ENCODE measurements around the gene ADI1.
"Not testable (repeated sequence)": the region's sequence is repeated elsewhere in the genome, so short reads cannot be mapped to it uniquely, and the experiment has no call there.

Gene ADI1

GRCh38 chr2:3529316-3530025 is 10.1 kb upstream of the ADI1 start:
- ATAC-seq = no peak
- no peak for DNase-seq

DNA sequence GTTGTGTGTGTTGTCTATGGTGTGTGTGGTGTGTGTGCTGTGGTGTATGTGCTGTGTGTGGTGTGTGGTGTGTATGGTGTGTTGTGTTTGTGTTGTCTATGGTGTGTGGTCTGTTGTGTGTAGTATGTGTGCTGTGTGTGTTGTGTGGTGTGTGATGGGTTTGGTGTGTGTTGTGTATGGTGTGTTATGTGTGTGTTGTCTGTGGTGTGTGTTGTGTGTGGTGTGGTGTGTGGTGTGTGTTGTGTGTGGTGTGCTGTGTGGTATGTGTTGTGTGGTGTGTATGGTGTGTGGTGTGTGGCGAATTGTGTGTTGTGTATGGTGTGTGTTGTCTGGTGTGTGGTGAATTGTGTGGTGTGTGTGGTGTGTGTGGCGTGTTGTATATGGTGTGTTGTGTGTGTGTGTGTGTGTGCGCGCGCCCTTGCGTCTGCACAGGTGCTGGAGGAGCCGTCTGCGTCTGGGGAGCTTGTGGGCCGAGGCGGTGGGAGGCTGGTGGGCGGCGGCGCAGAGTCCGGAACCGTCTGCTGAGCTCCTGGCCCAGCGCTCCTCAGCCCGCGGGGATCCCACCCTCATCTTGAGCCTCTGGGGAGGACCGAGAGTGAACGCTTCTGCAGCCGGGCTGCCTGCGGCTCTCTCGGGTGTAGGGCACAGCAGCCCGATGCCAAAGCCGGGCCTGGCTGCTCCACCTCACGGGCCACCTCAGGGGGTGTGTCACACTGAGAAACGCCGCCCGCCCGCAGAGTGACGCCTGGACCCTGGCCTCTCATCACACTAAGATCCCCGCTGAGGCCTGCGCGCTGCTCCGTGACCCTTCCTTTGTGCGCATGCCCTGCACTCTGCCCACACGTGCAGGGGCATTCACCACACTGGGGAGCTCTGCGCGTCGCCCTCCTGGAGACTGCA is 8.8 kb upstream of the ADI1 start:
- no peak for DNase-seq
- no peak for ATAC-seq

DNA sequence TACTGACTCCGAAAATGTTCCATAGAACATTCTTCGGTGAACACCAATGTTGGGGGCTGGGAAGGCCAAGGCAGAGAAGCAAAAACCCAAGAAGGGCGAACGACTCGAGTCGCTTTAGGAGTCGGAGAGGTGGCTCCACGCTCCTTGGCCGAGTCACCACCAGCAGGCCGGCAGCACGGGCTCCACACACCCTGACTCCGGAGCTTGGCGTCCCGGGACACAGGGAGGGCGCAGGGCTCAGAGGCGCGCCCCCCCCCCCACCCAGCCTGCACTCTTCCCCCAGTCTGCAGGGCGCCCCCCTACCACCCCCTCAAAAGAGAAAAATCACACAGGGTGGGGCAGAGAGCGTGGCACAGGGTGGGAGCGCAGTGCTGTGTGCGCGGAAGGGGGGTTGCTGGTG is 7.5 kb upstream of the ADI1 start:
- no peak for ATAC-seq
- DNase-seq = no peak

GRCh38 chr2:3523551-3524041 is 4.3 kb upstream of the ADI1 start:
- DNase-seq = no peak
- ATAC-seq = no peak

DNA sequence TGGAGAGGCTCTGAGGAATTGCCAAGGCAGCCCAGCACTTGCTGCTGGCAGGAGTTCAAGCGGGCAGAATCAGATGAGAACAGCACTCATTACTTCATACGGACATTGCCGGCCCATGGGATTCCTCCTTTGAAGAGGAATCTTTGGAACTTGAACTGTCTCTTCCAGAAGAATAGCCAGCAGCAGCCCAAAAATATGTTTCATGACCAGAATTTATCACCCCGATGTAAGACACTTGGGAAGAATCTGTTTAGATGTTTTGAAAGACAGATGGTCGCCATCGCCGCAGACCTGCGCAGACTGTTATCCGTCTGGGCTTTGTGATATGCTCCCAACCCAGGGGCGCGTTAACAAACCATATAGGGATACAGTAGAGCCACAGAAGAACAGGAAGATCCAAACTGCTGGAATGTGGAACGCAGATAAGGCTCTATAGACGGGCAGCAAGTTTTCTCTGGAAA is 3.7 kb upstream of the ADI1 start:
- no peak for DNase-seq
- no peak for ATAC-seq

DNA sequence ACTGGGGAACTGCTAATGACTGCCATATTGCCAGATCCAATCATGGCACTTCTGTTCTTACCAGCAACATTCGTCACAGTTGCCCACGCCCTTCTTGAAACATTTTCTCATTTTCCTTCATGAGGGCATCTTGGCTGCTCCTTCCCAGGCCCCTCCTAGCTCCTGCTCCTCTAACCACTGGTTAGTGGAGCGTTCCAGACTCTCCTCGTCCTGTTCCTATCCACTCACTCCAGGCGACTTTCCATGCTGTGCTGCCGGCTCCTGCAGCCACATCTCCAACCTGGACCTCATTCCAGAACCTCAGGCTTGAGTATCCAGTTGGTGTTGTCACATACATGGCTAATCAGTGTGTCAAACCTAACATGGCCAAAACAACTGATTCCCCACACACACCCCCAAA is 1.3 kb upstream of the ADI1 start:
- DNase-seq (no peak), ATAC-seq (no peak)

DNA sequence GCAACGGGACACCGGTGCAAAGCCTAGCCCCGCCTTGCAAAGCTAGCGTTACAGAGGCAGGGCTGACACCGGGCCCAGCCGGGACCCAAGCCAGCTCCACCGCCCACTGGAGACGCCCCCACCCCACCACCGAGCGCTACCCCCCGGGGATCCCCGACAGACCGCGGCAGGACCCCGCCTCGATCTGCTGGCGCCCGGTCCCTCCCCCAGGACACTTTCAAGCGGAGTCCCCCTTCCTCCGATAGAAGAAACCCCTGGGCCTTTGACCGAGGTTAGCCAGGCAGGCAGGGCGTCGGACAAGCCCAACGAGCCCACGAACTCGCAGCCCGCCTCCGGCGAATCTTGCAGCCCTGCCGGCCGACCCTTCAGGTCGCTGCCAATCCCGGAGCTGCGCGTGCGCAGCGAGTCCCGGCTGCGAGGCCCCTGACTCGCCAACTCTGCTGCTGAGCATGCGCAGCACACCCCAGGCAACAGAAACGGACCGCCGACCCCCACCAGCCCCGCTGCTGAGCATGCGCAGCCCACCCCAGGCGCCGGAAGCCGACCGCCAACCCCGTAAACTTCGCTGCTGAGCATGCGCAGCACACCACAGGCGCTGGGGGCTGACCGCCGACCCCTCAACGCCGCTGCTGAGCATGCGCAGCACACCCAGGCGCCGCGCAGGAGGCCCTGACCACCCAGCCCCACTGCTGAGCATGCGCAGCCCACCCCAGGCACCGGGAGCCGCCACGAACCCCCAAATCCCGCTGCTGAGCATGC is 656 bp downstream of the ADI1 start:
- DNase-seq (peak; percentile 99), ATAC-seq (peak; percentile 86)

- ATAC-seq (no peak), DNase-seq (no peak)
Measured at GRCh38 chr2:3517948-3518495, 1.3 kb downstream of the ADI1 start.

DNA sequence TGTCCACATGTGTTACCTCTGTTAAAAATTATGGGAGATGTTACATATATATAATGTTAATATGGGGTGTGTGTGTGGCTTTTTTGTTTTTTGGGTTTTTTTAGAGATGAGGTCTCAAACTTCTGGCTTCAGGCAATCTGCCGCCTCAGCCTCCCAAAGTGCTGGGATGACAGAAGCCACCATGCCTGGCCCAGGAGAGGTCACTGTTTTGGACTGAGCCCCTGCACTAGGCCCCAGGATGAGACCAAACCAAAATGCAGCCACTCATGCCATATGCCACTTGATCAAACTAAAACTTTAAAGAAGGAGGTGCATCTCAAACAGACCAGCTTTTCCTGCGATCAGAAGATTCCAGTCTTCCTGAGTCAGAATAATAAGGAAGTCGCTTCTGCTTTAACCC is 2.5 kb downstream of the ADI1 start:
- DNase-seq (no peak), ATAC-seq (no peak)

- not testable (repeated sequence) for ATAC-seq, DNase-seq
Measured at GRCh38 chr2:3515438-3515837, 3.9 kb downstream of the ADI1 start.

DNA sequence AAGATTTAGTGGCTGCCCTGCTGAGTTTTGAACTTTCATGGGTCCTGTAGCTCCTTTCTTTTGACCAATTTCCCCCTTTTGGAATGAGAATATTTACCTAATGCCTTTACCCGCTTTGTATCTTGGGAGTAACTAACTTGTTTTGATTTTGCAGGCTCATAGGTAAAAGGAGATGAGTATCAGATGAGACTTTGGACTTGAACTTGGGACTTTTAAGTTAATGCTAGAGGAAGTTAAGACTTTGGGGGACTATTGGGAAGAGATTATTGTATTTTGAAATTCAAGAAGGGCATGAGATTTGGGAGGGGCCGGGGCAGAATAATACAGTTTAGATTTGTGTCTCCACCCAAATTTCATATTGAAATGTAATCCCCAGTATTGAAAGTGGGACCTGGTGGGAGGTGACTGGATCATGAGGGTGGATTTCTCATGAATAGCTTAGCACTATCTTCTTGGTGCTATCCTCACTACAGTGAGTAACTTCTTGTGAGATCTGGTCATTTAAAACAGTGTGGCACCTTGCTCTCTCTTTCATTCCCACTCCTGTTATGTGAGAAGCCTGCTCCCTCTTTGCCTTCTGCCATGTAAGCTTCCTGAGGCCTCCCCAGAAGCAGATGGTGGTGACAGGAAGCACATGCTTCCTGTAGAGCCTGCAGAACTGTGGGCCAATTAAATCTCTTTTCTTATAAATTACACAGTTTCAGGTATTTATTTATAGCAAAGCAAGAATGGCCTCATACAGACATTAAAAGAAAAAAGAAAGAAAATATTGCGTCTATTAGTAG is 6.1 kb downstream of the ADI1 start:
- ATAC-seq = no peak
- DNase-seq = no peak

- no peak for ATAC-seq
- DNase-seq = no peak
Measured at GRCh38 chr2:3512086-3512485, 7.2 kb downstream of the ADI1 start.

- ATAC-seq (no peak), DNase-seq (no peak)
Measured at GRCh38 chr2:3505771-3506170, 13.6 kb downstream of the ADI1 start.

GRCh38 chr2:3504741-3505140 is 14.6 kb downstream of the ADI1 start:
- DNase-seq (no peak), ATAC-seq (no peak)

- no peak for DNase-seq
- ATAC-seq = no peak
Measured at GRCh38 chr2:3503483-3503882, 15.8 kb downstream of the ADI1 start.

DNA sequence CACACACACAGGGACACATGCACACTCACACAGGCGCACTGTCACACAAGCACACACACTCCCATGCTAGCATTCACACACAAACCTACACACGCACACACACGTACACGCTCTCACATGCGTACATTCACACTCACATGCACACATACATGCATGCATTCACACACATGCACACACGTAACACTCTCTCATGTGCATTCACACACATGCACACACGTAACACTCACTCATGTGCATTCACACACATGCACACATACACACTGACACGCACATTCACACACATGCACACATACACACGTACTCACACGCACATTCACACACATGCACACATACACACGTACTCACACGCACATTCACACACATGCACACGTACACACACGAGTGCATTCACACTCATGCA is 16.3 kb downstream of the ADI1 start:
- ATAC-seq = no peak
- DNase-seq = no peak

DNA sequence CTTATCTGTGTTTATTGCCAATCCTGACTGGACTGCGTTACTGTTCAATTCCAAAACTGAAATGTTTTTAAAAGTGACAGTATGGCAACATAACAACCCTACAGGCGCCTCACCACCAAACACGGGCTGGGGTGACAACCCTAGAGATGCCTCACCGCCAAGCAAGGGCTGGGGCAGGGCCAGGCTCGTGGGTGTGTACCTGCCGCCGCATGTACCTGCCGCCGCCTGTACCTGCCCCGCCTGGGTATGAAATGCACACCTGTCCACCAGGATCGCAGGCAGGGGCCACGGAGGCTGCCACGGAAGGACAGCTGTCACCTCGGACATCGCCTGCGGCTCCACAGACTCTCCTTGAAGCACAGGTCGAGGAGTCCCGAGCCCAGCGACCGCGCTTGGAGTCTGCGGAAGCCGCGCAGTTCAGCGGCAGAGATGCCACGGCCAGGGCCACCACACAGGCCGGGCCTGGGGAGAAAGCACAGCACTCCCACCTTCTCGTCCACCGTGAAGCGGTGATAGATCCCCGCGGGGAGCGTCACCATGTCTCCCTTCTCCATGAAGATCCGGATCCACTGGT is 18.9 kb downstream of the ADI1 start:
- ATAC-seq = no peak
- DNase-seq = no peak

DNA sequence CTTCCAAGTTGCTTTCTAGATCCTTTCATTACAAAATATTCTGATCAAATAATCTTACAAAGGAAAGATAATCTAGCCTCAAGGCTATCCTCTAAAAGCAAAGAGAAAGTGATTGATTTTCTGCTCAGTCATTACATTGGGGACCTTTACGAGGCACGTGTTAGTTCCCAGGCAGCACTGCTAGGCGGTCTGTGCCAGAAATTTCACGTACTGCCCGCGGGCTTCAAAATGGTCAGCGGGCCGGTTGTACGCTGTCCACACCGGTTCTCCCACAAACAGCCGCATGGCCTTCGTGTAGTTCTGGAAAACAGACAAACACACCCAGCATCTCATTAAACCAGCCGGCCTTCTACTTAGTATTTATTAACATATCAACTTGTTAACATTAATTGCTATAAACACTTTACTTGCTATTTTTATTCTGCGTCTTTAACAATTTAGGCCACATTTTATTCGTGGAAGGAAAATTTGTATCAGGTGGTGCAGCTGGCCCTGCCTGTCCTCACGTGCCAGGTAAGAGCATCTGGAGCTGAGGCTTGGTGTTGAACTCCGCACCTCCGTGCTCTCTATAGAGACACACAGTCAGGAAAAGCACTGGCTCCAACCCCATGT is 20.4 kb downstream of the ADI1 start:
- DNase-seq = no peak
- no peak for ATAC-seq

- not testable (repeated sequence) for DNase-seq, ATAC-seq
Measured at GRCh38 chr2:3496708-3497080, 22.6 kb downstream of the ADI1 start.

DNA sequence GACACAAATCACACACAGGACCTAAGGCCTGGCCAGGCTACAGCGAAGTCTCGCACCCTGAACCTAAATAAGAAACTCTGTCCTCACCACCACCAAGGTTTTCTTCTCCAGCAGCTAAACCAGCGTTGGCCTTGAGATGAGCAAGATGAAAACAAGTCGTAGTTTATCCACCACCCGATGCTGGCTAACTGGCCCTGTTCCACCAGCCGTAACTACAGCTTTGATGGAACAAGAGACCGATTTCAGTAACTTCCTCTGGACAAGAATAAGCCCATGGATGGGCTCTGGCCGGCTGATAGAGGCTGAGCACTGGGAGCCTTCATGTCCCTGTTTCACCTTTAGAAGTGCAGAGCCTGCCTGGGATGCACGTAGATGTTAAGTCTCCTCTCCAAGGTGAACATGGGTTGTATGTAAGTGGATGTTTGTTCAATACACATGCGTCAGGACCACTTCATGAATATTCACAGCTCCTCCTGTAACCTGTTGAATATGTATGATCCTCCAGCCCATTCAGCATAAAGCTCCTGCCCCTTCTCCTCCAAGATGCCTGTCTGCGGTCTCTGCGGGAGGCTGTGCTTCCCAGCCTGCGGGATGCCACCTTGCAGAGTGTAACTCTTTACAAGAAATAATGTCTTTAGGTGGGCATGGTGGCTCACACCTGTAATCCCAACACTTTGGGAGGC is 24.2 kb downstream of the ADI1 start:
- ATAC-seq (no peak), DNase-seq (no peak)

All from stimulated activated naive CD8-positive, alpha-beta T cell treated with anti-CD3 and anti-CD28 coated beads, Interleukin-15, Interleukin-2, amounts not matched to agents 100 U/mL and 50 U/mL, for 24 hours (primary cell).